ENCODE results near the gene CACNG4. TPM values are rescaled to one million over a fixed set of nuclear protein-coding genes. Genes with fewer than 3 reads are reported as not detected.

Gene CACNG4
- total RNA-seq, 1 donor from 2014 or later = 9.5 TPM

GRCh38 chr17:66920435-66920834 lies 44.1 kb upstream of the CACNG4 start:
- no peak for TF ChIP-seq CTCF (IDR thresholded peaks at IDR 0.05; ENCODE audit: unreplicated experiment)
- Mint-ChIP-seq H3K9me3 (peaks cover 20% of the 10 kb centered on the region), H3K27ac (no peak overlapping the region), H3K36me3 (no peaks in the 10 kb centered on the region), H3K4me3 (no peak overlapping the region), H3K4me1 (peaks cover 6% of the 10 kb centered on the region), H3K27me3 (ENCODE audit: low read depth) (peaks cover 2% of the 10 kb centered on the region)
- DNase-seq (ENCODE audit: low spot score in 2 of 2, unreplicated experiment in 2 of 2) = no peak

- no peak overlapping the region for H3K27ac Mint-ChIP-seq
- DNase-seq (ENCODE audit: low spot score in 2 of 2, unreplicated experiment in 2 of 2) = no peak
- no peak for TF ChIP-seq CTCF (IDR thresholded peaks at IDR 0.05; ENCODE audit: unreplicated experiment)
- no peak overlapping the region for H3K4me3 Mint-ChIP-seq
- H3K4me1 Mint-ChIP-seq = peaks cover 6% of the 10 kb centered on the region
- peaks cover 20% of the 10 kb centered on the region for H3K9me3 Mint-ChIP-seq
- H3K36me3 Mint-ChIP-seq = no peaks in the 10 kb centered on the region
- H3K27me3 Mint-ChIP-seq (ENCODE audit: low read depth) = no peaks in the 10 kb centered on the region
Measured at GRCh38 chr17:66920950-66921349, 43.6 kb upstream of the CACNG4 start.

- Mint-ChIP-seq H3K4me3 (no peak overlapping the region), H3K36me3 (no peaks in the 10 kb centered on the region), H3K27ac (no peak overlapping the region), H3K4me1 (peaks cover 6% of the 10 kb centered on the region), H3K9me3 (peaks cover 12% of the 10 kb centered on the region), H3K27me3 (ENCODE audit: low read depth) (peaks cover 6% of the 10 kb centered on the region)
- no peak for DNase-seq (ENCODE audit: low spot score in 2 of 2, unreplicated experiment in 2 of 2)
- no peak for TF ChIP-seq CTCF (IDR thresholded peaks at IDR 0.05; ENCODE audit: unreplicated experiment)
Measured at GRCh38 chr17:66923886-66924285, 40.6 kb upstream of the CACNG4 start.

GRCh38 chr17:66925811-66926500 lies 38.6 kb upstream of the CACNG4 start:
- Mint-ChIP-seq H3K36me3 (no peaks in the 10 kb centered on the region), H3K4me3 (no peak overlapping the region), H3K27ac (no peak overlapping the region), H3K4me1 (peaks cover 6% of the 10 kb centered on the region), H3K9me3 (peaks cover 12% of the 10 kb centered on the region), H3K27me3 (ENCODE audit: low read depth) (peaks cover 10% of the 10 kb centered on the region)
- no peak for DNase-seq (ENCODE audit: low spot score in 2 of 2, unreplicated experiment in 2 of 2)
- TF ChIP-seq CTCF (IDR thresholded peaks at IDR 0.05; ENCODE audit: unreplicated experiment) = no peak

GRCh38 chr17:66928949-66929348 lies 35.6 kb upstream of the CACNG4 start:
- Mint-ChIP-seq H3K27me3 (ENCODE audit: low read depth) (peaks cover 10% of the 10 kb centered on the region), H3K9me3 (no peaks in the 10 kb centered on the region), H3K27ac (no peak overlapping the region), H3K36me3 (no peaks in the 10 kb centered on the region), H3K4me3 (no peak overlapping the region), H3K4me1 (peaks cover 2% of the 10 kb centered on the region)
- DNase-seq (ENCODE audit: low spot score in 2 of 2, unreplicated experiment in 2 of 2) = no peak
- TF ChIP-seq CTCF (IDR thresholded peaks at IDR 0.05; ENCODE audit: unreplicated experiment) = no peak
